SKM-1 treated with dmso at 0.1 percent for 144 hours (cell line): ENCODE measurements around the gene EXOC3L2.

Experiments used
- DNase-seq: peaks from one replicate; lab custom pipeline; 2025; ENCODE audit not compliant: unreplicated experiment; lab: John Stamatoyannopoulos, UW

EXOC3L2 gene

DNA sequence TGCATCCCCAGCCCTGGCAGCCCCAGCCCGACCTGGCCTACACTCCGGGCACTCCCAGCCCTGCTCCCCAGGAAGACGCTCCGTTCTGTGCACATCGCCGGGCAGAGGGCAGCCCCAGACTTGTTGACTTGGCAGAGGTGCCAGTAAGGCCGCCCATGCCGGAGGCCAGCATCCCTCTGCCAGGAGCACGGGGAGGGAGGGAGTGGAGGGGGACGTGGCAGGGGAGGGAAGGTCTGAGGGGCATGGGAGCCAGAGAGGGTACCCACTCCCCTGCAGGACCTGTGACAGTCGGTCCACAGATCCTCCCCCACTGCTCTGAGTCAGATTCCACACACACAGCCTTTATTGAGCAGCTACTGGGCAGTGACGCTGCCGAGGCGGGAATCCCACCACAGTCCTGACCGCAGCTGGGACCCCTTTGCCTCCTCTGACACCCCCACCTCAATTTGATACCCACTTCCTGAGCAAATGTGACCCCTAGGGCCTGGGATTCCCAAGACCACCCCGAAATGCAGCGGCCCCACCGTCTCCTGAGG lies 82.5 kb downstream of the EXOC3L2 start:
- DNase-seq = peak; percentile 100
